ENCODE data around the gene STAC.
A peak's percentile ranks its signal among the peaks of the same experiment; 100 is the strongest.

The STAC gene

GRCh38 chr3:36379872-36380220 is 458 bp upstream of the STAC start:
- H3K27me3 ChIP-seq (ENCODE audit: low read depth, low read length): no peaks in the 10 kb centered on the region
- H3K9me3 ChIP-seq (ENCODE audit: control insufficient read depth in 1 of 2, low read length in 2 of 2): no peaks in the 10 kb centered on the region
- H3K27ac ChIP-seq (ENCODE audit: low read length): no peak overlapping the region
- peak overlapping the region in 1 of 2 donors; percentile 70 for H3K4me3 ChIP-seq (ENCODE audit: low read depth in 1 of 2, low read length in 2 of 2)
- peaks cover 0 to 10% of the 10 kb centered on the region in 2 donors for H3K4me1 ChIP-seq (ENCODE audit: control insufficient read depth in 1 of 2, insufficient read depth in 2 of 2, low read length in 2 of 2)
- no peaks in the 10 kb centered on the region for H3K36me3 ChIP-seq (ENCODE audit: control insufficient read depth in 1 of 2, insufficient read depth in 2 of 2, low read length in 2 of 2)

GRCh38 chr3:36381311-36381956 is 1.1 kb downstream of the STAC start:
- Histone ChIP-seq H3K4me1 (ENCODE audit: control insufficient read depth in 1 of 2, insufficient read depth in 2 of 2, low read length in 2 of 2) (peaks cover 0 to 10% of the 10 kb centered on the region in 2 donors), H3K27me3 (ENCODE audit: low read depth, low read length) (no peaks in the 10 kb centered on the region), H3K9me3 (ENCODE audit: control insufficient read depth in 1 of 2, low read length in 2 of 2) (no peaks in the 10 kb centered on the region), H3K36me3 (ENCODE audit: control insufficient read depth in 1 of 2, insufficient read depth in 2 of 2, low read length in 2 of 2) (no peaks in the 10 kb centered on the region), H3K27ac (ENCODE audit: low read length) (no peak overlapping the region), H3K4me3 (ENCODE audit: low read depth in 1 of 2, low read length in 2 of 2) (peak overlapping the region; percentile 42 to 70)

- Histone ChIP-seq H3K9me3 (ENCODE audit: control insufficient read depth in 1 of 2, low read length in 2 of 2) (no peaks in the 10 kb centered on the region), H3K27me3 (ENCODE audit: low read depth, low read length) (no peaks in the 10 kb centered on the region), H3K27ac (ENCODE audit: low read length) (no peak overlapping the region), H3K36me3 (ENCODE audit: control insufficient read depth in 1 of 2, insufficient read depth in 2 of 2, low read length in 2 of 2) (no peaks in the 10 kb centered on the region), H3K4me3 (ENCODE audit: low read depth in 1 of 2, low read length in 2 of 2) (no peak overlapping the region), H3K4me1 (ENCODE audit: control insufficient read depth in 1 of 2, insufficient read depth in 2 of 2, low read length in 2 of 2) (no peaks in the 10 kb centered on the region)
These were observed 13.3 kb downstream of the STAC start for GRCh38 chr3:36393563-36393962.

- no peak overlapping the region for H3K4me3 ChIP-seq (ENCODE audit: low read depth in 1 of 2, low read length in 2 of 2)
- H3K9me3 ChIP-seq (ENCODE audit: control insufficient read depth in 1 of 2, low read length in 2 of 2): no peaks in the 10 kb centered on the region
- H3K4me1 ChIP-seq (ENCODE audit: control insufficient read depth in 1 of 2, insufficient read depth in 2 of 2, low read length in 2 of 2): no peaks in the 10 kb centered on the region
- H3K36me3 ChIP-seq (ENCODE audit: control insufficient read depth in 1 of 2, insufficient read depth in 2 of 2, low read length in 2 of 2): no peaks in the 10 kb centered on the region
- H3K27me3 ChIP-seq (ENCODE audit: low read depth, low read length): no peaks in the 10 kb centered on the region
- H3K27ac ChIP-seq (ENCODE audit: low read length): no peak overlapping the region
These were observed 13.9 kb downstream of the STAC start for GRCh38 chr3:36394176-36394575.

- no peak overlapping the region for H3K27ac ChIP-seq (ENCODE audit: low read length)
- H3K36me3 ChIP-seq (ENCODE audit: control insufficient read depth in 1 of 2, insufficient read depth in 2 of 2, low read length in 2 of 2): no peaks in the 10 kb centered on the region
- H3K4me1 ChIP-seq (ENCODE audit: control insufficient read depth in 1 of 2, insufficient read depth in 2 of 2, low read length in 2 of 2): no peaks in the 10 kb centered on the region
- no peaks in the 10 kb centered on the region for H3K27me3 ChIP-seq (ENCODE audit: low read depth, low read length)
- H3K9me3 ChIP-seq (ENCODE audit: control insufficient read depth in 1 of 2, low read length in 2 of 2): no peaks in the 10 kb centered on the region
- H3K4me3 ChIP-seq (ENCODE audit: low read depth in 1 of 2, low read length in 2 of 2): no peak overlapping the region
These were observed 17.5 kb downstream of the STAC start for GRCh38 chr3:36397841-36398240.

- Histone ChIP-seq H3K36me3 (ENCODE audit: control insufficient read depth in 1 of 2, insufficient read depth in 2 of 2, low read length in 2 of 2) (no peaks in the 10 kb centered on the region), H3K27ac (ENCODE audit: low read length) (no peak overlapping the region), H3K27me3 (ENCODE audit: low read depth, low read length) (no peaks in the 10 kb centered on the region), H3K9me3 (ENCODE audit: control insufficient read depth in 1 of 2, low read length in 2 of 2) (no peaks in the 10 kb centered on the region), H3K4me3 (ENCODE audit: low read depth in 1 of 2, low read length in 2 of 2) (no peak overlapping the region), H3K4me1 (ENCODE audit: control insufficient read depth in 1 of 2, insufficient read depth in 2 of 2, low read length in 2 of 2) (no peaks in the 10 kb centered on the region)
These were observed 19.6 kb downstream of the STAC start for GRCh38 chr3:36399933-36400332.

GRCh38 chr3:36401056-36401455 is 20.8 kb downstream of the STAC start:
- H3K4me1 ChIP-seq (ENCODE audit: control insufficient read depth in 1 of 2, insufficient read depth in 2 of 2, low read length in 2 of 2): no peaks in the 10 kb centered on the region
- H3K27ac ChIP-seq (ENCODE audit: low read length): no peak overlapping the region
- H3K36me3 ChIP-seq (ENCODE audit: control insufficient read depth in 1 of 2, insufficient read depth in 2 of 2, low read length in 2 of 2): no peaks in the 10 kb centered on the region
- no peak overlapping the region for H3K4me3 ChIP-seq (ENCODE audit: low read depth in 1 of 2, low read length in 2 of 2)
- H3K9me3 ChIP-seq (ENCODE audit: control insufficient read depth in 1 of 2, low read length in 2 of 2): no peaks in the 10 kb centered on the region
- H3K27me3 ChIP-seq (ENCODE audit: low read depth, low read length): no peaks in the 10 kb centered on the region

- H3K4me3 ChIP-seq (ENCODE audit: low read depth in 1 of 2, low read length in 2 of 2): no peak overlapping the region
- no peaks in the 10 kb centered on the region for H3K4me1 ChIP-seq (ENCODE audit: control insufficient read depth in 1 of 2, insufficient read depth in 2 of 2, low read length in 2 of 2)
- no peaks in the 10 kb centered on the region for H3K27me3 ChIP-seq (ENCODE audit: low read depth, low read length)
- H3K9me3 ChIP-seq (ENCODE audit: control insufficient read depth in 1 of 2, low read length in 2 of 2): no peaks in the 10 kb centered on the region
- H3K36me3 ChIP-seq (ENCODE audit: control insufficient read depth in 1 of 2, insufficient read depth in 2 of 2, low read length in 2 of 2): no peaks in the 10 kb centered on the region
- no peak overlapping the region for H3K27ac ChIP-seq (ENCODE audit: low read length)
These were observed 23.4 kb downstream of the STAC start for GRCh38 chr3:36403661-36404060.

GRCh38 chr3:36405190-36405589 is 24.9 kb downstream of the STAC start:
- H3K27ac ChIP-seq (ENCODE audit: low read length): no peak overlapping the region

GRCh38 chr3:36408146-36408545 is 27.8 kb downstream of the STAC start:
- H3K4me3 ChIP-seq (ENCODE audit: low read depth in 1 of 2, low read length in 2 of 2): no peak overlapping the region
- no peaks in the 10 kb centered on the region for H3K27me3 ChIP-seq (ENCODE audit: low read depth, low read length)
- H3K4me1 ChIP-seq (ENCODE audit: control insufficient read depth in 1 of 2, insufficient read depth in 2 of 2, low read length in 2 of 2): no peaks in the 10 kb centered on the region
- no peak overlapping the region for H3K27ac ChIP-seq (ENCODE audit: low read length)
- no peaks in the 10 kb centered on the region for H3K9me3 ChIP-seq (ENCODE audit: control insufficient read depth in 1 of 2, low read length in 2 of 2)
- H3K36me3 ChIP-seq (ENCODE audit: control insufficient read depth in 1 of 2, insufficient read depth in 2 of 2, low read length in 2 of 2): no peaks in the 10 kb centered on the region

More at GRCh38 chr3:36405190-36405589, 24.9 kb downstream of the STAC start:
- Histone ChIP-seq H3K36me3 (ENCODE audit: control insufficient read depth in 1 of 2, insufficient read depth in 2 of 2, low read length in 2 of 2) (no peaks in the 10 kb centered on the region), H3K4me3 (ENCODE audit: low read depth in 1 of 2, low read length in 2 of 2) (no peak overlapping the region), H3K9me3 (ENCODE audit: control insufficient read depth in 1 of 2, low read length in 2 of 2) (no peaks in the 10 kb centered on the region), H3K27me3 (ENCODE audit: low read depth, low read length) (no peaks in the 10 kb centered on the region), H3K4me1 (ENCODE audit: control insufficient read depth in 1 of 2, insufficient read depth in 2 of 2, low read length in 2 of 2) (no peaks in the 10 kb centered on the region)

GRCh38 chr3:36409862-36410261 is 29.6 kb downstream of the STAC start:
- no peaks in the 10 kb centered on the region for H3K36me3 ChIP-seq (ENCODE audit: control insufficient read depth in 1 of 2, insufficient read depth in 2 of 2, low read length in 2 of 2)
- no peak overlapping the region for H3K27ac ChIP-seq (ENCODE audit: low read length)
- no peaks in the 10 kb centered on the region for H3K27me3 ChIP-seq (ENCODE audit: low read depth, low read length)
- H3K9me3 ChIP-seq (ENCODE audit: control insufficient read depth in 1 of 2, low read length in 2 of 2): no peaks in the 10 kb centered on the region
- H3K4me3 ChIP-seq (ENCODE audit: low read depth in 1 of 2, low read length in 2 of 2): no peak overlapping the region
- no peaks in the 10 kb centered on the region for H3K4me1 ChIP-seq (ENCODE audit: control insufficient read depth in 1 of 2, insufficient read depth in 2 of 2, low read length in 2 of 2)

GRCh38 chr3:36411587-36411986 is 31.3 kb downstream of the STAC start:
- H3K36me3 ChIP-seq (ENCODE audit: control insufficient read depth in 1 of 2, insufficient read depth in 2 of 2, low read length in 2 of 2): no peaks in the 10 kb centered on the region

More at GRCh38 chr3:36411587-36411986, 31.3 kb downstream of the STAC start:
- no peak overlapping the region for H3K27ac ChIP-seq (ENCODE audit: low read length)
- peaks cover 0 to 3% of the 10 kb centered on the region in 2 donors for H3K9me3 ChIP-seq (ENCODE audit: control insufficient read depth in 1 of 2, low read length in 2 of 2)
- H3K4me3 ChIP-seq (ENCODE audit: low read depth in 1 of 2, low read length in 2 of 2): no peak overlapping the region
- H3K4me1 ChIP-seq (ENCODE audit: control insufficient read depth in 1 of 2, insufficient read depth in 2 of 2, low read length in 2 of 2): no peaks in the 10 kb centered on the region
- no peaks in the 10 kb centered on the region for H3K27me3 ChIP-seq (ENCODE audit: low read depth, low read length)
